SK-N-SH (cell line): ENCODE measurements around the gene GPR32. TPM values are rescaled to one million over a fixed set of nuclear protein-coding genes. Genes with fewer than 3 reads are reported as not detected.

ENCODE experiments used
- CTCF ChIA-PET: fragments of 300-600, 350-600 bp; formaldehyde crosslinking; extraction: SDS; loops from one replicate; lab custom pipeline; 2021; lab: Yijun Ruan, JAX
- POLR2A ChIA-PET: fragments of 350-600 bp; sonication (Branson Sonifier 250); formaldehyde crosslinking; extraction: SDS; loops from one replicate; lab custom pipeline; 2020; ENCODE audit warnings: antibody characterized with exemption, inconsistent platforms; lab: Yijun Ruan, JAX
- DNase-seq: peaks from one replicate; pipeline ENCODE4 v3.0.0; 2012
- H2AFZ ChIP-seq: fragments of 200-600 bp; sonication (generic); 2 replicates; pipeline ENCODE4 v1.8.1; 2016; ENCODE audit warnings: antibody characterized with exemption, mild to moderate bottlenecking, low read depth
- H3F3A ChIP-seq: fragments of 200-600 bp; sonication (generic); replicated peaks from 2 replicates; pipeline ENCODE3; 2016; ENCODE audit warnings: antibody characterized with exemption, mild to moderate bottlenecking; ENCODE audit not compliant: insufficient read depth
- H3K27ac ChIP-seq, 2 experiments: fragments of 200-500 bp in 1 of 2; fragments of 200-600 bp in 1 of 2; sonication (Bioruptor generic) in 1 of 2; sonication (generic), shearing (Covaris generic) in 1 of 2; 2 replicates each; pipeline versions ENCODE4 v1.5.1 to v1.6.1; 2014 to 2016; ENCODE audit warnings: low read depth in 2 of 2, inconsistent platforms in 1 of 2, low read length in 1 of 2, mild to moderate bottlenecking in 1 of 2, mixed read lengths in 1 of 2
- H3K27me3 ChIP-seq: fragments of 200-600 bp; sonication (generic), shearing (Covaris generic); 2 replicates; pipeline ENCODE4 v1.6.1; 2016; ENCODE audit warnings: mixed run types; ENCODE audit not compliant: insufficient read depth
- H3K36me3 ChIP-seq, 2 experiments: fragments of 200-500 bp in 1 of 2; fragments of 200-600 bp in 1 of 2; sonication (Bioruptor generic) in 1 of 2; sonication (generic) in 1 of 2; replicated peaks in 1 of 2; 2 replicates each; pipeline versions ENCODE3 to v1.5.1; 2014 to 2016; ENCODE audit warnings: low read length in 1 of 2, mild to moderate bottlenecking in 1 of 2; ENCODE audit not compliant: insufficient read depth in 2 of 2, control insufficient read depth in 1 of 2
- H3K4me1 ChIP-seq, 2 experiments: fragments of 200-500 bp in 1 of 2; fragments of 200-600 bp in 1 of 2; sonication (Bioruptor generic) in 1 of 2; sonication (generic), shearing (Covaris generic) in 1 of 2; 2 replicates each; pipeline versions ENCODE4 v1.5.1 to v1.6.1; 2014 to 2016; ENCODE audit warnings: low read depth in 1 of 2, low read length in 1 of 2, mixed run types in 1 of 2; ENCODE audit not compliant: insufficient read depth in 2 of 2, control insufficient read depth in 1 of 2
- H3K4me2 ChIP-seq: fragments of 200-600 bp; sonication (generic), shearing (Covaris generic); 2 replicates; pipeline ENCODE4 v1.6.1; 2017; ENCODE audit warnings: mixed run types
- H3K4me3 ChIP-seq, 2 experiments: fragments of 200-500 bp in 1 of 2; fragments of 200-600 bp in 1 of 2; sonication (Bioruptor generic) in 1 of 2; sonication (generic), shearing (Covaris generic) in 1 of 2; 2 replicates each; pipeline versions ENCODE4 v1.5.1 to v1.8.1; 2014 to 2016; ENCODE audit warnings: low read depth in 2 of 2, inconsistent platforms in 1 of 2, low read length in 1 of 2, mild to moderate bottlenecking in 1 of 2, mixed read lengths in 1 of 2, moderate library complexity in 1 of 2
- H3K79me2 ChIP-seq: fragments of 200-600 bp; sonication (generic); 2 replicates; pipeline ENCODE4 v1.8.1; 2017; ENCODE audit warnings: mild to moderate bottlenecking; ENCODE audit not compliant: insufficient read depth
- H3K9ac ChIP-seq: fragments of 200-600 bp; sonication (generic); 2 replicates; pipeline ENCODE4 v1.6.1; 2017; ENCODE audit warnings: mixed run types
- H3K9me2 ChIP-seq: fragments of 200-600 bp; sonication (generic); 2 replicates; pipeline ENCODE4 v1.6.1; 2017; ENCODE audit warnings: mixed run types
- H3K9me3 ChIP-seq: fragments of 200-600 bp; sonication (generic); 2 replicates; pipeline ENCODE4 v1.6.1; 2017; ENCODE audit warnings: mixed run types, mild to moderate bottlenecking, moderate library complexity
- H4K20me1 ChIP-seq: fragments of 200-600 bp; sonication (generic); 2 replicates; pipeline ENCODE4 v1.6.1; 2017; ENCODE audit warnings: mild to moderate bottlenecking, mixed run types; ENCODE audit not compliant: insufficient read depth
- CHD2 ChIP-seq: fragments of 150-350 bp; IDR thresholded peaks from 2 replicates; pipeline ENCODE4 v1.6.1; 2018; ENCODE audit warnings: low read length; ENCODE audit not compliant: partially characterized antibody
- EZH2phosphoT487 ChIP-seq: fragments of 200-600 bp; sonication (generic); IDR thresholded peaks from 2 replicates; pipeline ENCODE4 v1.6.1; 2017; ENCODE audit warnings: low read depth, mixed run types, mild to moderate bottlenecking, antibody characterized with exemption, moderate library complexity, borderline replicate concordance
- GATA2 ChIP-seq: sonication (generic); formaldehyde crosslinking; IDR thresholded peaks from 2 replicates; pipeline ENCODE4 v1.5.0; 2020; ENCODE audit warnings: mild to moderate bottlenecking, missing genetic modification reagents
- MXI1 ChIP-seq: IDR thresholded peaks from 2 replicates; pipeline ENCODE4 v1.6.1; 2012; ENCODE audit warnings: mild to moderate bottlenecking, low read depth, low read length, improper control_type of control experiment
- NRF1 ChIP-seq: IDR thresholded peaks from 2 replicates; pipeline ENCODE4 v1.6.1; 2012; ENCODE audit warnings: low read depth, mild to moderate bottlenecking, low read length
- RAD21 ChIP-seq: IDR thresholded peaks from 2 replicates; pipeline ENCODE4 v1.6.1; 2012; ENCODE audit warnings: mild to moderate bottlenecking, low read length
- REST ChIP-seq: IDR thresholded peaks from 2 replicates; pipeline ENCODE4 v1.6.1; 2012; ENCODE audit warnings: mild to moderate bottlenecking, low read depth, low read length, moderate library complexity
- RFX5 ChIP-seq: IDR thresholded peaks from 2 replicates; pipeline ENCODE4 v1.6.1; 2012; ENCODE audit warnings: mild to moderate bottlenecking, improper control_type of control experiment, low read length
- TEAD4 ChIP-seq: IDR thresholded peaks from 2 replicates; pipeline ENCODE4 v1.4.0; 2012; ENCODE audit warnings: mild to moderate bottlenecking, borderline replicate concordance; ENCODE audit not compliant: insufficient read depth
- WGBS: methylation state at CpG from one replicate; pipeline ENCODE4 v1.1.6; 2017; ENCODE audit warnings: low lambda C conversion rate; 5-methylcytosine and 5-hydroxymethylcytosine counted together
- polyA plus RNA-seq, 3 experiments: library from polyadenylated mRNA; depleted of rRNA; stranded (reverse); fragments of >200 nt; gene quantifications; 2 replicates each; pipeline ENCODE4 v1.2.3, GENCODE V29; 2012
- TF ChIP-seq, protein P1 (sequence below): IDR thresholded peaks from 2 replicates; pipeline ENCODE4 v1.4.0; 2012; ENCODE audit warnings: low read depth, borderline replicate concordance
- TF ChIP-seq, protein P2 (sequence below): IDR thresholded peaks from 2 replicates; pipeline ENCODE4; 2012

Gene GPR32
- polyA plus RNA-seq, 1 of the 3 experiments (the other 2 are of a cell fraction), result not detected

DNA sequence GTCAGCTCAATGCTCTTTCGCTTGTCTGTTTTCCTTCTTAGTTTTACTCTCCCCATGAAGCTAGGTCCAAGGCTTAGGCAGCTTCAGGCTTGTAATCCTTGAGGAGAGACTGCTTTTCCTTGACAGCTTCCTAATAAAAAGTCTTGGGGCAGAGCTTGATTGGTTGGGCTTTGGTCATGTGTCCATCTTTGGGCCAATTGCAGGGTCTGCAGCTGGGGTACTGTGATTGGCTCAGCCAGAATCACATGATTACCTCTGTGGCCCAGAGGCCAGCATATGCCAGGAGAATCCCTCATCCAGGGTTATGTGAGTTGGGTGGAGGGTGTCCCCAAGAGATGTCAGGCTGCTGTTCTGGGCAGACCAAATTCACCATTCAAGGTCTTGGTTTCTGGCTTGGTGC is 45.2 kb downstream of the GPR32 start:
- no peaks in the 10 kb centered on the region for H3K79me2 ChIP-seq
- TF ChIP-seq, protein P1, sequence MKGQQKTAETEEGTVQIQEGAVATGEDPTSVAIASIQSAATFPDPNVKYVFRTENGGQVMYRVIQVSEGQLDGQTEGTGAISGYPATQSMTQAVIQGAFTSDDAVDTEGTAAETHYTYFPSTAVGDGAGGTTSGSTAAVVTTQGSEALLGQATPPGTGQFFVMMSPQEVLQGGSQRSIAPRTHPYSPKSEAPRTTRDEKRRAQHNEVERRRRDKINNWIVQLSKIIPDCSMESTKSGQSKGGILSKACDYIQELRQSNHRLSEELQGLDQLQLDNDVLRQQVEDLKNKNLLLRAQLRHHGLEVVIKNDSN, result peak; percentile 43; the same call in 1 of the 2 replicates
- TF ChIP-seq CHD2, result no peak
- CTCF ChIA-PET, result no interaction called here

GRCh38 chr19:50817941-50818858 is 47.9 kb downstream of the GPR32 start:
- Histone ChIP-seq H3K4me1 (peaks cover 0 to 5% of the 10 kb centered on the region in 2 experiments; a peak in 1 of 4 replicates), H3K36me3 (no peaks in the 10 kb centered on the region), H3K4me2 (peak overlapping the region; percentile 69), H3F3A (no peaks in the 10 kb centered on the region), H3K9me2 (no peaks in the 10 kb centered on the region), H3K4me3 (peak overlapping the region; percentile 52 to 55; a peak in 3 of 4 replicates), H2AFZ (peak overlapping the region; percentile 72; the same call in 1 of the 2 replicates), H3K9me3 (no peaks in the 10 kb centered on the region), H3K79me2 (no peaks in the 10 kb centered on the region), H3K9ac (no peak overlapping the region), H3K27me3 (peaks cover 45% of the 10 kb centered on the region), H4K20me1 (no peaks in the 10 kb centered on the region), H3K27ac (no peak overlapping the region)
- TF ChIP-seq CHD2 (no peak), GATA2 (CRISPR knock-in tag) (no peak), TEAD4 (no peak)
- ChIA-PET POLR2A (interaction anchor here (1.5 kb wide), 1 partner anchor 13 kb away, joined by 3 read pairs; no protein-coding TSS in a partner anchor), CTCF (no interaction called here)
- peak; percentile 95 for DNase-seq
- 14% methylated on average over 30 of the region's 52 CpGs for WGBS

More for the DNA sequence above, 45.2 kb downstream of the GPR32 start:
- Histone ChIP-seq H3K9ac (no peak overlapping the region), H3K9me3 (no peaks in the 10 kb centered on the region), H3K27ac (no peak overlapping the region), H3F3A (no peaks in the 10 kb centered on the region), H3K4me1 (peaks cover 0 to 5% of the 10 kb centered on the region in 2 experiments; a peak in 1 of 4 replicates), H2AFZ (no peak overlapping the region), H3K27me3 (peaks cover 23% of the 10 kb centered on the region; the same call in 1 of the 2 replicates), H3K4me3 (no peak overlapping the region), H3K9me2 (no peaks in the 10 kb centered on the region), H3K36me3 (no peaks in the 10 kb centered on the region), H3K4me2 (no peak overlapping the region), H4K20me1 (no peaks in the 10 kb centered on the region)
- DNase-seq, result peak; percentile 12
- 70% methylated on average over 1 of the region's 1 CpG for WGBS
- POLR2A ChIA-PET, result interaction anchor here (2.0 kb wide), 1 partner anchor 11 kb away, joined by 6 read pairs; no protein-coding TSS in a partner anchor

DNA sequence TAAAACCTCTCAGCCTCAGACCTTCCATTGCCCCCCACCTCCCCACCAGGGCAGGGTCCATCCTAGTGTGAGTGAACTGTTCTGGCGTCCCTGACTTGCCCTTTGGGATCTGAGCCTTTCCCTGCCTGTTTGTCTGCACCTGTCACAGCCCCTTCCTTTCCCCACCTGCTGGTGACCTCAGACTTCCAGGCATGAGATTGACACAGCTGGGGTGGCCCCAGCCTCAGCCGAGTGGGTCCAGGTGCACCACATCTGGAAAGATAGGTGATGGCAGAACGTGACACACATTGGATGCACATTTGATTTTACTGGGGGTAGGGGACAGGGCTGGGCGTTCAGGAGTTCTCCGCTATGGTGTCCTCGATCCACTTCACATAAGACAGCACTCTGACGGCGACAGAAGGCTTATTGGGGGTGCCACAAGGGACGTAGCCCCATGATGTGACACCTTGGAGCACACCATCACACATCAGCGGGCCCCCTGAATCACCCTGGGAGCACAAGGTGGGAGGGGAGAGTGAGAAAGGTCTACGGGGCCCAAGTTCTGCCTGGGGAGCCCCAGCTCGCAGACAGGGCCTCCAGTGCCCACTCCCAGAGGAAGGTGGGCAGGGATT is 48.7 kb downstream of the GPR32 start:
- H3K27me3 ChIP-seq, result peaks cover 49% of the 10 kb centered on the region
- H3K4me3 ChIP-seq, result no peak overlapping the region
- H3K36me3 ChIP-seq, result no peaks in the 10 kb centered on the region
- H3K4me1 ChIP-seq, result peaks cover 0 to 5% of the 10 kb centered on the region in 2 experiments; a peak in 1 of 4 replicates
- 35% methylated on average over 10 of the region's 12 CpGs for WGBS
- H3K79me2 ChIP-seq, result no peaks in the 10 kb centered on the region
- no peaks in the 10 kb centered on the region for H3F3A ChIP-seq
- no peaks in the 10 kb centered on the region for H4K20me1 ChIP-seq
- no peaks in the 10 kb centered on the region for H3K9me3 ChIP-seq
- no peak overlapping the region for H2AFZ ChIP-seq
- no peak overlapping the region for H3K4me2 ChIP-seq
- DNase-seq, result no peak
- POLR2A ChIA-PET, result interaction anchor here (1.5 kb wide), 1 partner anchor 14 kb away, joined by 3 read pairs; no protein-coding TSS in a partner anchor
- H3K9ac ChIP-seq, result no peak overlapping the region
- CTCF ChIA-PET, result no interaction called here
- H3K9me2 ChIP-seq, result no peaks in the 10 kb centered on the region
- H3K27ac ChIP-seq, result no peak overlapping the region
- TF ChIP-seq MXI1 (no peak), NRF1 (no peak), TEAD4 (no peak), REST (no peak), RFX5 (no peak), RAD21 (no peak), CHD2 (no peak), EZH2phosphoT487 (no peak), GATA2 (CRISPR knock-in tag) (no peak)
- TF ChIP-seq, protein P2, sequence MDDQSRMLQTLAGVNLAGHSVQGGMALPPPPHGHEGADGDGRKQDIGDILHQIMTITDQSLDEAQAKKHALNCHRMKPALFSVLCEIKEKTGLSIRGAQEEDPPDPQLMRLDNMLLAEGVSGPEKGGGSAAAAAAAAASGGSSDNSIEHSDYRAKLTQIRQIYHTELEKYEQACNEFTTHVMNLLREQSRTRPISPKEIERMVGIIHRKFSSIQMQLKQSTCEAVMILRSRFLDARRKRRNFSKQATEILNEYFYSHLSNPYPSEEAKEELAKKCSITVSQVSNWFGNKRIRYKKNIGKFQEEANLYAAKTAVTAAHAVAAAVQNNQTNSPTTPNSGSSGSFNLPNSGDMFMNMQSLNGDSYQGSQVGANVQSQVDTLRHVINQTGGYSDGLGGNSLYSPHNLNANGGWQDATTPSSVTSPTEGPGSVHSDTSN, result no peak
